Glutamatergic neuron (in vitro differentiated cells): ENCODE data around the gene TYK2. TPM values are rescaled to one million over a fixed set of nuclear protein-coding genes. Genes with fewer than 3 reads are reported as not detected.
"Not testable (repeated sequence)": the region's sequence is repeated elsewhere in the genome, so short reads cannot be mapped to it uniquely, and the experiment has no call there.

Experiments
- DNase-seq: peaks from one replicate; pipeline ENCODE4 v3.0.0; 2022
- H3K27ac Mint-ChIP-seq: one replicate; pipeline ENCODE4 v1.8.0; 2020; ENCODE audit warnings: mild to moderate bottlenecking, mixed read lengths, inconsistent platforms; ENCODE audit not compliant: unreplicated experiment
- H3K27me3 Mint-ChIP-seq: one replicate; pipeline ENCODE4 v1.8.0; 2020; ENCODE audit warnings: mild to moderate bottlenecking, moderate library complexity, mixed read lengths, inconsistent platforms; ENCODE audit not compliant: unreplicated experiment
- H3K36me3 Mint-ChIP-seq: one replicate; pipeline ENCODE4 v1.8.0; 2020; ENCODE audit warnings: mild to moderate bottlenecking, mixed read lengths, inconsistent platforms; ENCODE audit not compliant: unreplicated experiment
- H3K4me1 Mint-ChIP-seq: one replicate; pipeline ENCODE4 v1.8.0; 2020; ENCODE audit warnings: mild to moderate bottlenecking, low read depth, mixed read lengths, inconsistent platforms; ENCODE audit not compliant: unreplicated experiment
- H3K4me3 Mint-ChIP-seq: one replicate; pipeline ENCODE4 v1.8.0; 2020; ENCODE audit warnings: mild to moderate bottlenecking, mixed read lengths, inconsistent platforms; ENCODE audit not compliant: unreplicated experiment
- H3K9me3 Mint-ChIP-seq: one replicate; pipeline ENCODE4 v1.8.0; 2020; ENCODE audit warnings: mild to moderate bottlenecking, moderate library complexity, mixed read lengths, inconsistent platforms; ENCODE audit not compliant: unreplicated experiment
- total RNA-seq: library from RNA; stranded (reverse); fragmentation: NEBNext Ultra II Directional; extraction: Animal tissue kit (Norgen Biotek cat#: 25700); gene quantifications from one replicate; pipeline ENCODE4 v1.2.1, GENCODE V29; 2021; ENCODE audit not compliant: unreplicated experiment
- TF ChIP-seq, protein P1 (sequence below): fragments of 200-600 bp; sonication (generic); IDR thresholded peaks from one replicate; pipeline ENCODE4 v1.5.0; 2021; ENCODE audit not compliant: partially characterized antibody, unreplicated experiment

TYK2 gene
- total RNA-seq, 1 donor from 2014 or later = 90.4 TPM

DNA sequence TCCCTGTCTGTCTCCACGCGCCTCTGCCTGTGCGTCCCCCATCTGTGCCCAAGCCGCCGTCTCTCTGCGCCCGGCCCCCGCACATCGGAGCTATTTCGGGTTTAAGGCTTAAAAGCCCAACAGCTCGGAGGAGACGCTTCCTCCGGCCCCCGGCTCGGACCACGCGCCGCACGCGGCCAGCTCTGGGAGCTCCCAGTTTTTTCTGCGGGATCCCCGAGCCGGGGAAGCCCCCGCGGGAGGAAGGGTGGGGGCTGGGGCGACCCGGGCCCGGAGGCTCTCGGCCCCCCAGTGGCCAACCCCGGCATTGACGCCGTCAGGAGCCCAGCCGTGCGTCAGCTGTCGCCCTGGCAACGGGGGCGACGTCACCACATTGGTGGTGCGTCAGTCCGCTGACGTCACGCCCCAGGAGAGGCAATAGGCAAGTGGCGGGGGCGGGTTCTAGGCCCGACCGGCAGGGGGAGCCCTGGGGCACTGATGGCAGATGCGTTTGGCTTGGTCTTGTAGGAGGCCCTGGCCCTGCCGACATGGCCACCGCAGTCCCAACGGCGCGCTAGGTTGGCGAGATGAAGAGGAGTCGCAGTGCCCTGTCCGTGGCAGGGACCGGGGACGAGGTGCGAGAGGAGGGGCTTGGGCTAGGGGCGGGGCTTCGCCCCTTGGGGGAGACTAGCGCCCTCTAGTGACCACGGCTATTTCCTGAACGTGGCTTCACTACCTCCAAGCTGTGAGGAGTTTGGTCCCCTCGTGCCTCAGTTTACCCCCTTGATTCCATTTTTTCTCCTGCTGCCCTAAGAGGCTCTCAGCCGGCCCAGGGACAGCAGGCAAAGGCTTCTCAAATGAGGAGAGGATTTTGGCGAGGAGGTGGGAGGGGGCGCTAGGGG is 36.2 kb upstream of the TYK2 start:
- Mint-ChIP-seq H3K9me3 (peaks cover 14% of the 10 kb centered on the region), H3K27me3 (peaks cover 19% of the 10 kb centered on the region), H3K4me1 (peaks cover 21% of the 10 kb centered on the region), H3K4me3 (peak overlapping the region; percentile 78), H3K36me3 (no peaks in the 10 kb centered on the region), H3K27ac (no peak overlapping the region)
- TF ChIP-seq, protein P1, sequence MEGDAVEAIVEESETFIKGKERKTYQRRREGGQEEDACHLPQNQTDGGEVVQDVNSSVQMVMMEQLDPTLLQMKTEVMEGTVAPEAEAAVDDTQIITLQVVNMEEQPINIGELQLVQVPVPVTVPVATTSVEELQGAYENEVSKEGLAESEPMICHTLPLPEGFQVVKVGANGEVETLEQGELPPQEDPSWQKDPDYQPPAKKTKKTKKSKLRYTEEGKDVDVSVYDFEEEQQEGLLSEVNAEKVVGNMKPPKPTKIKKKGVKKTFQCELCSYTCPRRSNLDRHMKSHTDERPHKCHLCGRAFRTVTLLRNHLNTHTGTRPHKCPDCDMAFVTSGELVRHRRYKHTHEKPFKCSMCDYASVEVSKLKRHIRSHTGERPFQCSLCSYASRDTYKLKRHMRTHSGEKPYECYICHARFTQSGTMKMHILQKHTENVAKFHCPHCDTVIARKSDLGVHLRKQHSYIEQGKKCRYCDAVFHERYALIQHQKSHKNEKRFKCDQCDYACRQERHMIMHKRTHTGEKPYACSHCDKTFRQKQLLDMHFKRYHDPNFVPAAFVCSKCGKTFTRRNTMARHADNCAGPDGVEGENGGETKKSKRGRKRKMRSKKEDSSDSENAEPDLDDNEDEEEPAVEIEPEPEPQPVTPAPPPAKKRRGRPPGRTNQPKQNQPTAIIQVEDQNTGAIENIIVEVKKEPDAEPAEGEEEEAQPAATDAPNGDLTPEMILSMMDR = peak; percentile 100
- peak; percentile 96 for DNase-seq

DNA sequence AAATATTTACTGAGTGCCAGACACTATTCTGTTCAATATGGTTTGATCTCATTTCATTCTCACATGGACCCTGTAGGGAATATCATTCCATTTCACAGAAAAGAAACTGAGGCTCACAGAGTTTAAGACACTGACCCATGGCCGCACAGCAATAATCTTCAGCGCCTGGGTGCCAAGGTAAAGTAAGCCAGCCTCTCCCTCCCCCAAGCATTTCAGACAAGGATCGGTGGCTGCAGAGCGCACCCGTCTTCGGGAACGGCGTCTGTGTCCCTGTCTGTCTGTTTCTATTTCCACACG is 35.7 kb upstream of the TYK2 start:
- H3K27ac Mint-ChIP-seq = peak overlapping the region; percentile 70
- TF ChIP-seq, protein P1 = no peak
- peaks cover 14% of the 10 kb centered on the region for H3K9me3 Mint-ChIP-seq
- DNase-seq = no peak
- H3K27me3 Mint-ChIP-seq = peaks cover 14% of the 10 kb centered on the region
- no peaks in the 10 kb centered on the region for H3K36me3 Mint-ChIP-seq
- H3K4me1 Mint-ChIP-seq = peaks cover 16% of the 10 kb centered on the region
- H3K4me3 Mint-ChIP-seq = peak overlapping the region; percentile 78

DNA sequence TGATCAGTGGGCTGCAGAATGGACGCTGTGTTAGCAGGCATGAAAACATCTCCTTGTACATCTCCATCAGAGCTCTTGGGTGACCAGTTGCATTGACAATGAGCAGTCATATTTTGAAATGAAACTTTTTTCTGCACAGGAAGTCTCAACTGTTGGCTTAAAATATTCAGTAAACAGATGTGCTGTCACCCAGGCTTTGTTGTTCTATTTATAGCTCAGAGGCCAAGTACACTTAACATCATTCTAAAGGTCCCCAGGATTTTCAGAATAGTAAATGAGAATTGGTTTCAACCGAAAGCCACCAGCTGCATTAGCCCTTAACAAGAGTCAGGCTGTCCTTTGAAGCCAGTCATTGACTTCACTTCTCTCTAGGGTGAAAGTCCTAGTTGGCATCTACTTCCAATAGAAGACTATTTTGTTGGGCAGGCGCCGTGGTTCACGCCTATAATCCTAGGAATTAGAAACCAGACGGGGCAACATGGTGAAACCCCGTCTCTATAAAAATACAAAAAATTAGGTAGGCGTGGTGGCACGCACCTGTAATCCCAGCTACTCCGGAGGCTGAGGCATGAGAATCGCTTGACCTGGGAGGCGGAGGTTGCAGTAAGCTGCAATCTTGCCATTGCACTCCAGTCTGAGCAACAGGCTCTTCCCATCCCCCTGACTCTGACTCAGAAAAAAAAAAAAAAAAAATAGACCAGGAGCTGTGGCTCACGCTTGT is 32.0 kb upstream of the TYK2 start:
- Mint-ChIP-seq H3K9me3 (peaks cover 11% of the 10 kb centered on the region), H3K4me3 (no peak overlapping the region), H3K27me3 (peaks cover 7% of the 10 kb centered on the region), H3K4me1 (peaks cover 13% of the 10 kb centered on the region), H3K36me3 (no peaks in the 10 kb centered on the region), H3K27ac (no peak overlapping the region)
- DNase-seq = no peak
- TF ChIP-seq, protein P1 = no peak

DNA sequence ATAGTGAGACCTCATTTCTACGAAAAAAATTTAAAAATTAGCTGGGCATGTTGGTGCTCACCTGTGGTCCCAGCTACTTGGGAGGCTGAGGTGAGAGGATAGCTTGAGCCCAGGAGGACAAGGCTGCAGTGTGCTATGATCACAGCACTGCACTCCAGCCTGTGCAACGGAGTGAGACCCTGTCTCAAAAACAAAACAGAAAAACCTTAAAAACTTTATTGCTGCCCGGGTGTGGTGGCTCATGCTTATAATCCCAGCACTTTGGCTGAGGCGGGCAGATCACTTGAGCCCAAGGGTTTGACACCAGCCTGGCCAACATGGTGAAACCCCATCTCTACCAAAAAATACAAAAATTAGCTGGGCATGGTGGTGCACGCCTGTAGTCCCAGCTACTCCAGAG is 30.9 kb upstream of the TYK2 start:
- H3K4me1 Mint-ChIP-seq = peaks cover 13% of the 10 kb centered on the region
- DNase-seq, H3K9me3 Mint-ChIP-seq, H3K4me3 Mint-ChIP-seq, H3K27me3 Mint-ChIP-seq, H3K27ac Mint-ChIP-seq, H3K36me3 Mint-ChIP-seq: not testable (repeated sequence)

DNA sequence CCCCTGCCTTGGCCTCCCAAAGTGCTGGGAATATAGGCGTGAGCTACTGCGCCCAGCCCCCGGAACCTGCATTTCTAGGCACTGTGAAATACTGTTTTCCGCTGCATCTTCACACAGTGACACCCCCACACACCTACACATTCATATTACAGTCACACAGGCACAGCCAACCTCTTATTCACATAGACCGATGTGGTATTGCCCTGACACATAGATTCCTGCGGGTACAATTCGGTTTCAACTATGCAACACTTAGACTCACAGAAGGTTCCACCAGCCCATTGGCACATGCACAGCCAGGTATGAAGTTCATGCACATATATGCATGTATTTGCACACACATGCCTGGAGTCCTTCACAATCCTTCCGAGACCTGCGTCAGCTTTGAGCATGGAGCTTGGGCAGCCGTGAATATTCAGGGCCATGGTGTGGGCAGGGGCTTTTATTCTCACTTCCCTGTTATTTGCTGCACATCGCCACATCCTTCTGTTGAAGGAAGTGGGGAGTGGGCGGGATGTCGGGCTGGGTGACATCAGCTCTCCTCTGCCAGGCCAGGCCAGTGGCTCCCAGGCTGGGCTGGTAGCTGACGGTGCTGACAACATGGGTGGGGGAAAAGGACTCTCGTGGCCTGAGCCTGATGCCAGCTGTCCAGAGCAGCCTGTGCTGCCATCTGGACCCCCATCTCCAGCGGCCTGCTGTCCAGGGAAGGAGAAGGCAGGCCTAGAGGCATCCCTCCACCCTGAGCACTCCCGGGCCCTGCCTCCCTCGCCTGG is 28.3 kb upstream of the TYK2 start:
- Mint-ChIP-seq H3K27ac (peak overlapping the region; percentile 96), H3K4me3 (peak overlapping the region; percentile 38)

More for the DNA sequence above, 28.3 kb upstream of the TYK2 start:
- DNase-seq = peak; percentile 79
- peaks cover 10% of the 10 kb centered on the region for H3K4me1 Mint-ChIP-seq
- no peaks in the 10 kb centered on the region for H3K36me3 Mint-ChIP-seq
- peaks cover 7% of the 10 kb centered on the region for H3K27me3 Mint-ChIP-seq
- peaks cover 8% of the 10 kb centered on the region for H3K9me3 Mint-ChIP-seq
- TF ChIP-seq, protein P1 = no peak
